ENCODE results near the gene LYRM1. TPM values are rescaled to one million over a fixed set of nuclear protein-coding genes. Genes with fewer than 3 reads are reported as not detected.

LYRM1 gene
- total RNA-seq, 4 donors from 2014 or later: 31.3 to 68.3 (median 50.3) TPM

DNA sequence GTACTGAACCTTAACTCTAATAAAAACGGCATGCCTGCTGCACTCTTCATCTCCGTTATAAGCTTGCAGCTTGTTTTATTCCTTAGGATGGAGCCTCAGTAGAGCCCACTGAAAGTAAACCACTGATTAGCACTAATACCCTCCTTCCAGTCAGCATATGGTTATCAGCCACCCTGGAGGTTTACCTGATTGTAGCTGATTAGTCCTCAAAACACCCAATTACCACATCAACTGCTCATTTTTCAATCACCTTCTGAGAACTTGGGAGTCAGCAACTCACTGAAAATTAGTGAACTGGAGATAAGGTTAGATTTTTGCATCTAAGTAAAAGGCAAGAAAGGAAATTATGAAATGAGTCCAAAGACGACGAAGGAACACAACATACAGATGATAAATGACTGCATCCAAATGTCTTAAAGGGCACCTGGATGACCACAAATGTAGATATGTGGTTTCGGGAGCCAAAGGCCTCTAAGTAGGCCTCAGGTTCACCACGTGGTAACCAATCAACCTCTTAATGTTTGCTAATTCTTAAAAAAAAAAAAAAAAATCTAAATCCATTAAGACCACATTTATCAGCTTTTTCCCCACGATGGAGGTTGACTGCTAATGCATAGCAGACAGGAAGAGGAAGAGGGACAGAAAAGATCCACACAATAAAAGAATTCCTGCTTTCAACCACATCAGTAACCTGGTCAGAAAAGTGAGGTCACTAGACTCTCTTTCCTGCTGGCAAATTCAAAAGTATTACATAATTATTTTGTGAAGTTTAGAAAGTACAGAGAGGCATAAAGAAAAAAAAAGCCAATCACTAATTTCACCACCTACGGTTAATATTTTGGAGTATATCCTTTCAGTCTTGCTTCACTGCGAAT is 28.4 kb upstream of the LYRM1 start:
- DNase-seq (ENCODE audit: low spot score) (no peak), ATAC-seq (ENCODE audit: low FRiP score) (no peak)
- TF ChIP-seq, protein P1, sequence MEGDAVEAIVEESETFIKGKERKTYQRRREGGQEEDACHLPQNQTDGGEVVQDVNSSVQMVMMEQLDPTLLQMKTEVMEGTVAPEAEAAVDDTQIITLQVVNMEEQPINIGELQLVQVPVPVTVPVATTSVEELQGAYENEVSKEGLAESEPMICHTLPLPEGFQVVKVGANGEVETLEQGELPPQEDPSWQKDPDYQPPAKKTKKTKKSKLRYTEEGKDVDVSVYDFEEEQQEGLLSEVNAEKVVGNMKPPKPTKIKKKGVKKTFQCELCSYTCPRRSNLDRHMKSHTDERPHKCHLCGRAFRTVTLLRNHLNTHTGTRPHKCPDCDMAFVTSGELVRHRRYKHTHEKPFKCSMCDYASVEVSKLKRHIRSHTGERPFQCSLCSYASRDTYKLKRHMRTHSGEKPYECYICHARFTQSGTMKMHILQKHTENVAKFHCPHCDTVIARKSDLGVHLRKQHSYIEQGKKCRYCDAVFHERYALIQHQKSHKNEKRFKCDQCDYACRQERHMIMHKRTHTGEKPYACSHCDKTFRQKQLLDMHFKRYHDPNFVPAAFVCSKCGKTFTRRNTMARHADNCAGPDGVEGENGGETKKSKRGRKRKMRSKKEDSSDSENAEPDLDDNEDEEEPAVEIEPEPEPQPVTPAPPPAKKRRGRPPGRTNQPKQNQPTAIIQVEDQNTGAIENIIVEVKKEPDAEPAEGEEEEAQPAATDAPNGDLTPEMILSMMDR (IDR thresholded peaks at IDR 0.05): no peak

DNA sequence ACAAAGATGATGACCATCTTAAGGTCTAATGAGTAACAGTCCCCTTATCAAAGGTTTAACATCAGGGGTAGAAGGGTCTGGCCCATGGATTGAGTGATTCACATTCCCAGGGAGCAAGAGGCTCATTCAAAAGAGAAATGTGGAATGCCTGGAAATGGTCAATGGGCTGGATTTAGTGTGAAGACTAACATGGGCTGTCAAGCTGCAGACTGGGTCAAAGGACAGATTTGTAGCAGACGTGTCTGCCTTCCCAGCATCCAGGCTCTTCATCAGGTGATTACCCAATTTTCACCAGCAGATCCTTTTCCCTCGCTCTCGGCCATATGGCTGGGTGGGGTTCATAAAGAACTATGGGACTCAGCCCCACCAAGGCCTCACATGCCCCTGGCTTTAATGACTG is 27.2 kb upstream of the LYRM1 start:
- TF ChIP-seq, protein P1 (IDR thresholded peaks at IDR 0.05): no peak
- DNase-seq (ENCODE audit: low spot score): no peak
- ATAC-seq (ENCODE audit: low FRiP score): no peak

DNA sequence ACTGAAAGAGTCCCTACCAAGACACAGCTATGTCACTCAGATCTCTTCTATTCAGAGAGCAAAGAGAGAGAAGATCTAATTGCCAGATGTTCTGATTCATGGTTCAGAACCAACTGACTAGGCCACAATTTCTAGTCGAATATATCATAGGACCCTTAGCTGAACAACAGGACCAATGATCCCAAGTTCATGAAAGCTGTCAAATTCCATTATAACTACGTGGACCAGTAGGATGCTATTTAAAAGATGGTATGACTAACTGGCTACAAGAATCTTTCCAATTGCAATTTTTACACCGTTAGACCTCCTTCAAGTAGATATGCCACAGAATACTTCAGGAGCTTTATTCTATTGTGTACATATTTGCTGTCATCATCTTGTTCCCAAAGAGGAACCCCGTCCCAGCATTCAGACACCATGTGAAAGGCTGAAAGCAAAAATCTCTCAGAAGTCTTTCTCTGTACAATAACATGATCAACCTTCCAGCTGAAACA is 26.4 kb upstream of the LYRM1 start:
- ATAC-seq (ENCODE audit: low FRiP score) (no peak), DNase-seq (ENCODE audit: low spot score) (no peak)
- TF ChIP-seq, protein P1 (IDR thresholded peaks at IDR 0.05): no peak

DNA sequence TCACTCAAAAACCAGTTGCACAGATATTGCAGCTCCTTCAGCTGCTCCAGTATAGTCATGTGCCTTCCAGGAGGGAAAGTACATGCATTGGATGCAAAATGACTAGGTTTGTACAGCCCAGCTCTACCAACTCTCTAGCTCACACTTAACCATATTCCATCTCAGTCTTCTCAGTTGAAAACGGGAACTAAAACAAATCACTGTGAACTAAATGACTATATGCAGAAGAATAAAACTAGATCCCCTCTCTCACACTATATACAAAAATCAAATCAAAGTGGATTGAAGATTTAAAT is 25.3 kb upstream of the LYRM1 start:
- TF ChIP-seq, protein P1 (IDR thresholded peaks at IDR 0.05): no peak
- ATAC-seq (ENCODE audit: low FRiP score) (no peak), DNase-seq (ENCODE audit: low spot score) (no peak)

DNA sequence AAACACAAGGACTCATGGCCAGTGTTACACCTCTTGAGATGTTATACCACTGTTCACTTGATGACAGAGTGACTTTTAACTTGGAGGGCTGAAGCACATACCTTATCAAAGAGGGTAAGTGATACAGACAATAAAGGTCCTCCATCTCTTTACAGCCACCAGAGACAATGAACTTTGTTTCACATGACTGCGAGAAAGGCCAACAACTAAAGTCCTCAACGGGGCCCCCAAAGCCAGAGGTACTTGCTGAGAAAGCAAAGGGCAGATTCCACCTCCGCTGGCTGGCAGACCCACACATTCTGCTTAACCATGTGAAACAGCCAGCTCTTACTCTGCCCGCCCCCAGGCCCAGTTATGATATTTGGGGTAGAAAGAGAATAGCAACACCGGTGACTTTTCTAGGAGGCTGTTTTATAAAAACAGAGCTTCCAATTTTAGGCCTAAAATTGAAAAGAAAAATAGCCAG is 21.9 kb upstream of the LYRM1 start:
- DNase-seq (ENCODE audit: low spot score) (no peak), ATAC-seq (ENCODE audit: low FRiP score) (no peak)
- TF ChIP-seq, protein P1 (IDR thresholded peaks at IDR 0.05): no peak

DNA sequence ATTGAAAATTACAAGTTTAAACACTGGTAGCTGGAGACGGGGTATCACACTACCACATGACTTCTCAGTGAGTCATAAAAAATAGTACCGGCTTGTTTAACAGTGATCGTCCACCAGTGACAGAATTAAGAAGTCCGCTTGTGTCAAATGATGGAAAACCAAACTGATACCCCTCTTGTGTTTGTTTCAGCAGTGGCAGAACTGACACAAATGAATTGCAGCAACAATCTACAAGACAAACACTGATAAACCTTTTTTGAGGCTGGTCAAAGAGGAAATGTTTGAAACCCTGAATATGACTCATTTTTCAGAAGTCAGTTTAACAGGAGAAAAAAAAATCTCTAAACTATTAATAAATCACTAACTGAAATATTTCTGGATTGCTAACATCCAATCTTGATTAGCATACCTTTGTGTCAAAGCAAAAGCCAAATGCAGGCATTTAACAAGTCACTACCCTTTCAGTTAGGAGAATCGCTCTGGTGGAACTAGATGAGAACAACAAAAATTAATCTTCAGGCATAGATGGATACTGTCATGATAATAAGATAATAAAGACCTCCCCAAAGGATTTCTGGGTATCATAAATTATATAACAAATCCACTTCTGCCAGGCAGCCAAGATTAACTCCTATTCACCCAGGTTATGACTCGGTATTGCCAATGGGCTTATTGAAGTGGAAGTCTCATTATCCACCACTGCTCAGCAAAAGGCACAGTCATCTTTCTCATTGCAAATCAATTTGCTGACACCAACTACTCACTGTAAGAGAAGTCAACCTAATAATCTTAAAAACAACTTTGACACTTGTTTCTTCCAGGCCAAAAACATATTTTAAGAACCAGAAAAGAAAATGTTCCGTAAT is 21.2 kb upstream of the LYRM1 start:
- TF ChIP-seq, protein P1 (IDR thresholded peaks at IDR 0.05): no peak
- ATAC-seq (ENCODE audit: low FRiP score) (peak; percentile 63), DNase-seq (ENCODE audit: low spot score) (no peak)
